Measurements from ENCODE around the gene EN2.

EN2 gene

DNA sequence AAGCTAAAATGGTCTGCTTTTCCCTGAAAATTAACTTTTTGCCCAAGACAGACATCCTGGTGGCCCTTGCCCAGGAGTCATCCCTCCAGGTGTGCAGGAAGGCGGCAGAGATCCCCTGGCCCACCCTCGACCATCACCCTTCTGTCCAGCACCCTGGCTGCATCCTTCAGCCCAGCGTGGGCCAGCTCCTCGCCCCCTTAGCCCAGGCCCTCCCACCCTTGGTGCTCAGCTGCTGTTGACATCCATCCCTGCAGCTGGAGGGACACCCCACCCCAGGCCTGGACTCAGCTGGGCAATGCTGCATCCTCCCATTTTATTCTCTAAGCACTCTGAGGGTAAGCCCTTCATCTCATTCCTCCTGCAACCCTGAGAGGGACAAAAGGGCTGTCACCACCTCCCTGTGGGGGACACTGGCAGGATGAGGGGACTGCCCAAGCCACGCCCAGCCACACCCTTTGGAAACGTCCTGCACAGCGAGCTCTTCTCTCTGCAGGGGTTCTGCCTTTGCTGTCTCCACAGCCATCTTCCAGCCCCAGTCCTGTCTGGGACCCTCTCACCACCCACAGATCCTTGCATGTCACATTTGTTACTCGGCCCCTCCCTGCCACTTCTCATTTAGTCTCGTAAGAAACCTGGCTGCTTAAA, 30.7 kb downstream of the EN2 start:
- DNase-seq (ENCODE audit: low read depth in 2 of 2), result no peak
- no peak overlapping the region for H3K4me3 ChIP-seq (replicated peaks in 1 of 2; ENCODE audit: low read depth in 2 of 2, low read length in 2 of 2)
- TF ChIP-seq, protein P1, sequence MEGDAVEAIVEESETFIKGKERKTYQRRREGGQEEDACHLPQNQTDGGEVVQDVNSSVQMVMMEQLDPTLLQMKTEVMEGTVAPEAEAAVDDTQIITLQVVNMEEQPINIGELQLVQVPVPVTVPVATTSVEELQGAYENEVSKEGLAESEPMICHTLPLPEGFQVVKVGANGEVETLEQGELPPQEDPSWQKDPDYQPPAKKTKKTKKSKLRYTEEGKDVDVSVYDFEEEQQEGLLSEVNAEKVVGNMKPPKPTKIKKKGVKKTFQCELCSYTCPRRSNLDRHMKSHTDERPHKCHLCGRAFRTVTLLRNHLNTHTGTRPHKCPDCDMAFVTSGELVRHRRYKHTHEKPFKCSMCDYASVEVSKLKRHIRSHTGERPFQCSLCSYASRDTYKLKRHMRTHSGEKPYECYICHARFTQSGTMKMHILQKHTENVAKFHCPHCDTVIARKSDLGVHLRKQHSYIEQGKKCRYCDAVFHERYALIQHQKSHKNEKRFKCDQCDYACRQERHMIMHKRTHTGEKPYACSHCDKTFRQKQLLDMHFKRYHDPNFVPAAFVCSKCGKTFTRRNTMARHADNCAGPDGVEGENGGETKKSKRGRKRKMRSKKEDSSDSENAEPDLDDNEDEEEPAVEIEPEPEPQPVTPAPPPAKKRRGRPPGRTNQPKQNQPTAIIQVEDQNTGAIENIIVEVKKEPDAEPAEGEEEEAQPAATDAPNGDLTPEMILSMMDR (IDR thresholded peaks at IDR 0.05; ENCODE audit: low read depth, low read length), result no peak

DNA sequence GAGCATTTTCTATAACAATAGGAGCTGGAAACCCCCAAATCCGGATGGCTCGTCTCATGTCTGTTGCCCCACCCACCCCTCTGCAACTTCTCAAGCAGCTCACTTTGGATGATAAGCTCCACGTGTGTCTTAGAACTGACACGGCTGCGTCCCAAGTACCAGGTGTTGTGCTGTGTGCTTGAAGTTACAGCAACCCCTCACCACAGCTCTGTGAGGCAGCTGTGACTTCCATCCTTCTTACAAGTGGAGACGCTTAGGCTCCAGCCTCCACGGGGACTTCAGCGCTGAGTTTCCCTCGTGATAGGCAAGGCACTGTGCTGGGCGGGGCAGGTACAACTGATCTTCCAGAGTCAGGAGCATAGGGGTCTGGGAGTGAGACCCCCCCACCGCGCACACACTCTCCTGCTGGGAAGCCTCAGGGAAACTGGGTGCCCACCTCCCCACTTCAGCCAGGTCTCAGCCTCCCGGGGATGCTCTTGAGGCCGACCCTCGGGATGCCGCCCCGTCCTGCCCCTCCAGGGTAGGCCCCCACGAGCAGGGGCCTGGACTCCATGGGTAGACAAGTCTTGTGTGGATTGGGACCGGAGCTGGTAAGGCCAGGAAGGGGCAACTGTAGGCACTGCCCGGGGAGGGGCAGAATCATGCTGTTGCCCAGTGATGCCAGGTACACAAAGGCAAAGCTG, 31.4 kb downstream of the EN2 start:
- H3K4me3 ChIP-seq (replicated peaks in 1 of 2; ENCODE audit: low read depth in 2 of 2, low read length in 2 of 2), result no peak overlapping the region
- TF ChIP-seq, protein P1 (IDR thresholded peaks at IDR 0.05; ENCODE audit: low read depth, low read length), result no peak
- no peak for DNase-seq (ENCODE audit: low read depth in 2 of 2)

DNA sequence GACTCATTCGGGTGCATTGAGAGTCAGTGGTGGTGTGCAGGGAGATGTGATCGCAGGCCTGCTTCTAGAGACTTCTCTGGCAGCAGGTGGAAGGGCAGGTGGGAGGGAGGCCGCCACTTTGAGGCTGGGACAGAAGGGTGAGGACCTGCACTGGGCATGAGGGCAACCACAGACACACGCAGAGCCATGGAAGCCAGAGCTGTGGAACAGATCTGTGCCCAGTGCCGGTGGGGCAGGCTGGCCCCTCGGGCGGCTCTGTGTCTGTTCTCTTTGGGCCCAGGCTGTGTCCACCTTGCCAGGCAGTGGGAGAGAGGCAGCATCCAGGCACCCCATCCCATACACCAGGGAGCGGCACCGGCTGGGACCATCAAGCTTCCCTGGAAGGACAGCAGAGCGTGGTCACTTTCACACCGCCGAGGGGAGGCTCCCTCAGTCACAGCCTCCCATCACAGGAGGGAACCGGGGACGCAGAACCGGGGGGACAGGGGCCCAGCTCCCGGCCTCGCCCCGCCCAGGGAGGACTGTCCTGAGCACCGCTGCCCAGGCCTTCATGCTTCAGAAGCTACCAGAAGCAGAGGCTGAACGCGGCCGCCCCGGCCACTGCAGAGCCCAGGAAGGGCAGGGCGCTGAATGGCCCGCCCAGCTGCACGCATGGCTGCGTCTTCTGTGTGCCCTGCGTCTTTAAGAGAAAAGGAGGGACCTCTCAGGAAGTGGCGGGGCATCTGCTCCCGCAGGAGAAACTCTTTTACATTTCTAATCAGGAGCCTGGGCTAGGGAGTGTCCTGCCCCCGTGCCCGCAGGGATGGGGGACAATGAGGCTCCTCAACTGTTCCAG, 32.1 kb downstream of the EN2 start:
- peak overlapping the region; percentile 5 to 24 for H3K4me3 ChIP-seq (replicated peaks in 1 of 2; ENCODE audit: low read depth in 2 of 2, low read length in 2 of 2)
- TF ChIP-seq, protein P1 (IDR thresholded peaks at IDR 0.05; ENCODE audit: low read depth, low read length), result no peak
- peak in 1 of 2 donors; percentile 3 for DNase-seq (ENCODE audit: low read depth in 2 of 2)

DNA sequence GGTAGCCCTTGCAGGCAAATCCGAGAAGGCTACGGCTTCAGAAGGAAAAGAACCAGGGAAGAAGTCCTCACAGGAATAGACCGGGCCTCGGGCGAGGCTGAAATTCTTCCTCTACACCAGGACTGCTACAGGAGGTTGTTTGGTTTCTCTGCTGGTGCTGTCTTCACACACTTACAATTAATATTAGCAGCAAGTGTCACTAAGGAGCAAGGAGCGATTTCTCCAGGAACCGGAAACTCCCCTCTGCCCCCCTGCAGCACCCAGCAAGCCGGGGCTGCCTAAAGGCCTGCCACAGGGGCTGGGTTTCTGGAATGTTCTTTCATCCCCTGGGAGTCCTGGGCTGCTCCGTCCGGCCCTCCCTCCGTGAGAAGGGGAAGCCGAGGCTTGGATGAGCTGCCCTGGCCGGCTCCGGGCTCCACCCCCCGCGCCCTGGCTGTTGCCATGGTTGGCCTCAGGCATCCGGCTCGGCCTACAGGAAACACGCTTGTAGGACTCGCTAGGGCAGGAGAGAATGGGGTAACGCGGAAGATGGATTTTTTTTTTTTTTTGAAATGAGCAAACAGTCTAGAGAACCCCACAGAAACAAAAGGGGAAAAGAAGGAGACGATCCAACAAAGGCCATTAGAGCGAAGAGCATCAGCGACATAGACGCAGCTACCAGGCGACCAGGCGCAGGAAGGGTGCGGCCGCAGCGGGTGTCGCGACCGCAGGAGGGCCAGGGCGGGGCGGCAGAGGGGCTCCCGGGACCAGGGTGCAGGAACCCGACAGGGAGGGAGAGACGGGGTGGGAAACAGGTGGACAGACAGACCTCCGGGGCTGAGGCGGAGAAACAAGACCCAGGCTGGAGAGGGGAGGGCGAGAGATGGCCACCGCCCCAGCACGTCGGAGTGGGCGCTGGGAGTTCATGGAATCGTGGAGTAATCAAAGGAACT, 33.0 kb downstream of the EN2 start:
- peak overlapping the region in 1 of 2 donors; percentile 24 for H3K4me3 ChIP-seq (replicated peaks in 1 of 2; ENCODE audit: low read depth in 2 of 2, low read length in 2 of 2)
- peak in 1 of 2 donors; percentile 22 for DNase-seq (ENCODE audit: low read depth in 2 of 2)
- TF ChIP-seq, protein P1 (IDR thresholded peaks at IDR 0.05; ENCODE audit: low read depth, low read length), result no peak

DNA sequence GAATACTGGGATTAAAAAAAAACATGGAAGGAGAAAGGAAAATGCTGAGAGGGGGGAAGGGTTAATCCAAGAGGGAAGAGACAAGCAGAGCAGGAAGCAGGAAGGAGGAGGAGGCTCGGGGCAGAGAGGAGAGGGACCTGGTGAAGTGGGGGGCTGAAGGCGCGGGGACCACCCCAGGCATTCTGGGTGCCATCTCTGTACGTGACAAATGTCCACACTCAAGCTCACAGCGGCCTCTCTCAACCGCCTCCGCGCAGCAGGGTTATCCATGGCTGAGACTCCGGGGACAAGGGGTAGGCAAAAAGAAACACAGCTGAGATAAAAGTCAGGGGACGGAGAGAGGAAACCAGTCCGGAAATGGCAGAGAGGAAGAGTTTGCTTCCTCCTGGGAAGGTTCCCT, 33.9 kb downstream of the EN2 start:
- no peak for DNase-seq (ENCODE audit: low read depth in 2 of 2)
- TF ChIP-seq, protein P1 (IDR thresholded peaks at IDR 0.05; ENCODE audit: low read depth, low read length), result no peak
- no peak overlapping the region for H3K4me3 ChIP-seq (replicated peaks in 1 of 2; ENCODE audit: low read depth in 2 of 2, low read length in 2 of 2)

Data from cardiac fibroblast (primary cell).